Activated CD8-positive, alpha-beta T cell treated with anti-CD3 and anti-CD28 coated beads for 36 hours (primary cell): ENCODE data around the gene CXCR4. TPM values are rescaled to one million over a fixed set of nuclear protein-coding genes. Genes with fewer than 3 reads are reported as not detected.

Experiments
- ATAC-seq: fragments of 200-7000 bp; cut with Tn5 transposase; one replicate; pipeline ENCODE4 v1.10.0; 2021; ENCODE audit warnings: mild to moderate bottlenecking, moderate library complexity
- CTCF ChIA-PET: fragments of 350-600 bp; sonication (Branson Sonifier 250); formaldehyde crosslinking; loops from one replicate; lab custom pipeline; 2021; ENCODE audit warnings: antibody characterized with exemption; lab: Charles Lee
- POLR2A ChIA-PET: fragments of 350-600 bp; sonication (Branson Sonifier 250); formaldehyde crosslinking; loops from one replicate; lab custom pipeline; 2021; ENCODE audit warnings: antibody characterized with exemption; lab: Charles Lee
- DNase-seq: peaks from one replicate; pipeline ENCODE4 v3.0.0-alpha.2; 2020
- H3K27ac Mint-ChIP-seq: one replicate; pipeline ENCODE4 v1.8.0; 2021; ENCODE audit warnings: mild to moderate bottlenecking, mixed read lengths
- H3K27me3 Mint-ChIP-seq: one replicate; pipeline ENCODE4 v1.8.0; 2021; ENCODE audit warnings: mixed read lengths
- H3K36me3 Mint-ChIP-seq: one replicate; pipeline ENCODE4 v1.8.0; 2021; ENCODE audit warnings: low read depth, mixed read lengths
- H3K4me1 Mint-ChIP-seq: one replicate; pipeline ENCODE4 v1.8.0; 2021; ENCODE audit warnings: low read depth, mixed read lengths
- H3K4me3 Mint-ChIP-seq: one replicate; pipeline ENCODE4 v1.8.0; 2021; ENCODE audit warnings: mild to moderate bottlenecking, moderate library complexity, mixed read lengths
- H3K9me3 Mint-ChIP-seq: one replicate; pipeline ENCODE4 v1.8.0; 2021; ENCODE audit warnings: mixed read lengths
- intact Hi-C: fragments of 100-400 bp; cut with micrococcal nuclease; formaldehyde crosslinking; loops from one replicate; pipeline ENCODE4 v1.10.0; 2022
- total RNA-seq, 2 experiments: library from RNA; stranded (reverse); gene quantifications; one replicate each; pipeline ENCODE4 v1.2.3, GENCODE V29; 2021
- TF ChIP-seq, protein P1 (sequence below): fragments of 200-600 bp; IDR thresholded peaks from one replicate; pipeline ENCODE4 v1.8.0; 2022; ENCODE audit warnings: antibody characterized with exemption, mild to moderate bottlenecking

CXCR4 gene
- total RNA-seq, 2 experiments from 2014 or later = 97.0 to 103 TPM

- Mint-ChIP-seq H3K4me3 (no peak overlapping the region), H3K4me1 (peaks cover 7% of the 10 kb centered on the region), H3K9me3 (no peaks in the 10 kb centered on the region), H3K27ac (no peak overlapping the region), H3K36me3 (no peaks in the 10 kb centered on the region), H3K27me3 (no peaks in the 10 kb centered on the region)
- POLR2A ChIA-PET = interaction anchor here (0.7 to 0.8 kb wide), 2 partner anchors 17 to 28 kb away, joined by 3 read pairs; no protein-coding TSS in a partner anchor
- CTCF ChIA-PET = interaction anchor here (1.1 to 1.2 kb wide), 4 partner anchors 16 to 106 kb away, joined by 3 to 5 read pairs (median 4); no protein-coding TSS in a partner anchor
- intact Hi-C loops = no loop called here
- DNase-seq (no peak), ATAC-seq (no peak)
- TF ChIP-seq, protein P1, sequence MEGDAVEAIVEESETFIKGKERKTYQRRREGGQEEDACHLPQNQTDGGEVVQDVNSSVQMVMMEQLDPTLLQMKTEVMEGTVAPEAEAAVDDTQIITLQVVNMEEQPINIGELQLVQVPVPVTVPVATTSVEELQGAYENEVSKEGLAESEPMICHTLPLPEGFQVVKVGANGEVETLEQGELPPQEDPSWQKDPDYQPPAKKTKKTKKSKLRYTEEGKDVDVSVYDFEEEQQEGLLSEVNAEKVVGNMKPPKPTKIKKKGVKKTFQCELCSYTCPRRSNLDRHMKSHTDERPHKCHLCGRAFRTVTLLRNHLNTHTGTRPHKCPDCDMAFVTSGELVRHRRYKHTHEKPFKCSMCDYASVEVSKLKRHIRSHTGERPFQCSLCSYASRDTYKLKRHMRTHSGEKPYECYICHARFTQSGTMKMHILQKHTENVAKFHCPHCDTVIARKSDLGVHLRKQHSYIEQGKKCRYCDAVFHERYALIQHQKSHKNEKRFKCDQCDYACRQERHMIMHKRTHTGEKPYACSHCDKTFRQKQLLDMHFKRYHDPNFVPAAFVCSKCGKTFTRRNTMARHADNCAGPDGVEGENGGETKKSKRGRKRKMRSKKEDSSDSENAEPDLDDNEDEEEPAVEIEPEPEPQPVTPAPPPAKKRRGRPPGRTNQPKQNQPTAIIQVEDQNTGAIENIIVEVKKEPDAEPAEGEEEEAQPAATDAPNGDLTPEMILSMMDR = no peak
Measured at GRCh38 chr2:136085453-136086209, 32.3 kb downstream of the CXCR4 start.

GRCh38 chr2:136081582-136082210, 36.3 kb downstream of the CXCR4 start:
- Mint-ChIP-seq H3K27ac (no peak overlapping the region), H3K36me3 (no peaks in the 10 kb centered on the region), H3K4me1 (peaks cover 5% of the 10 kb centered on the region), H3K4me3 (no peak overlapping the region), H3K27me3 (no peaks in the 10 kb centered on the region), H3K9me3 (no peaks in the 10 kb centered on the region)
- intact Hi-C loops = no loop called here
- no peak for ATAC-seq
- no peak for DNase-seq
- POLR2A ChIA-PET = interaction anchor here (1.1 to 1.6 kb wide), 3 partner anchors 14 to 300 kb away, joined by 3 to 5 read pairs (median 3); no protein-coding TSS in a partner anchor
- CTCF ChIA-PET = no interaction called here
- TF ChIP-seq, protein P1 = no peak

DNA sequence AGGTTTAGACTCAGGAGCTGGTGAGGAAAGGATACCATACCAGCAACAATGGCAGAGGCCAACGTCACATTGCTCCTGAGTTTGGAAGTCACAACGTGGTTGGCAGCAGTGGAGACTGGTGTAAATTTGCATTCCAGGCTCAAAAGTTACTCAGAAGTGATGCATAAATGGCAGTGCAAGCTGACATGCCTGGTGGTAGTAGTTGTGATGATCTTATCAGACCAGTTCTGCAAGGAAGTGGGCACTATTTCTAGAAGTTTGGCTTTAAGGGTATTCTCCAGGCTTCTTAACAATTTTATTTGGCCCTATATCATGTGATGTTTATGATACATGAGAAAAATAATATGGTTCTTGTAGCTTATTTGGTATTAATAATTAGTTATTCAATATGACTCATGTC, 37.8 kb downstream of the CXCR4 start:
- no peak for ATAC-seq

DNA sequence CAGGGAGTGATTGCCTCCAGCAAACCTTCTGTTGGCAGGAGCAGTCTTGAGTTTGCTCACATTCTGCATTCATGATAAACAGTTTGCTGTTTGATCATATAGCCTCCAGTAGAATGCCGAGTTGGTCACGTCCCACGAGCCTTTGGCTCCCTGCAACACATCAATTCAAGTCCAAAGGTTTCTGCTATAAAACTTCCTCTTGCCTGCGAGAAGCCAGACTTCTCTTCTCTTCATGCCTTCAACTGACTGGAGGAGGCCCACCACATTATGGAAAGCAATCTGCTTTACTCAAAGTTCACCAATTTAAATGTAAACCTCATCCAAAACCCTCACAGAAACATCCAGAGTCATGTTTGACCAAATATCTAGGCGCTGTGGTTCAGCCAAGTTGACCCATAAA, 40.8 kb downstream of the CXCR4 start:
- Mint-ChIP-seq H3K27me3 (no peaks in the 10 kb centered on the region), H3K9me3 (peaks cover 12% of the 10 kb centered on the region), H3K27ac (no peak overlapping the region), H3K4me1 (peaks cover 2% of the 10 kb centered on the region), H3K36me3 (no peaks in the 10 kb centered on the region), H3K4me3 (no peak overlapping the region)
- TF ChIP-seq, protein P1 = no peak
- POLR2A ChIA-PET = no interaction called here
- intact Hi-C loops = no loop called here
- CTCF ChIA-PET = interaction anchor here (0.7 to 1.6 kb wide), 2 partner anchors 18 to 24 kb away, joined by 3 read pairs; no protein-coding TSS in a partner anchor
- DNase-seq = no peak
- no peak for ATAC-seq

More for the DNA sequence above, 37.8 kb downstream of the CXCR4 start:
- no peak overlapping the region for H3K27ac Mint-ChIP-seq
- intact Hi-C loops = no loop called here
- H3K9me3 Mint-ChIP-seq = peaks cover 3% of the 10 kb centered on the region
- TF ChIP-seq, protein P1 = no peak
- H3K4me3 Mint-ChIP-seq = no peak overlapping the region
- DNase-seq = no peak
- H3K36me3 Mint-ChIP-seq = no peaks in the 10 kb centered on the region
- H3K27me3 Mint-ChIP-seq = no peaks in the 10 kb centered on the region
- POLR2A ChIA-PET = no interaction called here
- CTCF ChIA-PET = no interaction called here
- peaks cover 2% of the 10 kb centered on the region for H3K4me1 Mint-ChIP-seq

- DNase-seq = no peak
- CTCF ChIA-PET = interaction anchor here (1.2 kb wide), 1 partner anchor 16 kb away, joined by 3 read pairs; no protein-coding TSS in a partner anchor
- no peak overlapping the region for H3K27ac Mint-ChIP-seq
- ATAC-seq = no peak
- TF ChIP-seq, protein P1 = no peak
- no peaks in the 10 kb centered on the region for H3K27me3 Mint-ChIP-seq
- no peak overlapping the region for H3K4me3 Mint-ChIP-seq
- H3K36me3 Mint-ChIP-seq = peaks cover 6% of the 10 kb centered on the region
- peaks cover 22% of the 10 kb centered on the region for H3K9me3 Mint-ChIP-seq
- intact Hi-C loops = no loop called here
- POLR2A ChIA-PET = no interaction called here
- peaks cover 2% of the 10 kb centered on the region for H3K4me1 Mint-ChIP-seq
Measured at GRCh38 chr2:136075476-136075875, 42.5 kb downstream of the CXCR4 start.
